Mucosa of gallbladder (tissue), 1 donor: ENCODE measurements around the gene SIAH2. TPM values are rescaled to one million over a fixed set of nuclear protein-coding genes. Genes with fewer than 3 reads are reported as not detected.
A peak's percentile ranks its signal among the peaks of the same experiment; 100 is the strongest.

ENCODE experiments used
- DNase-seq: peaks from one replicate; pipeline ENCODE4 v3.0.0-alpha.2; 2020; ENCODE audit warnings: low spot score
- total RNA-seq: library from RNA; stranded (reverse); gene quantifications from one replicate; pipeline ENCODE4 v1.2.1, GENCODE V29; 2021
- donor health status: DM: no; HTN: no; CAD: no.

SIAH2 gene
- total RNA-seq, 1 donor from 2014 or later, result 33.7 TPM

DNA sequence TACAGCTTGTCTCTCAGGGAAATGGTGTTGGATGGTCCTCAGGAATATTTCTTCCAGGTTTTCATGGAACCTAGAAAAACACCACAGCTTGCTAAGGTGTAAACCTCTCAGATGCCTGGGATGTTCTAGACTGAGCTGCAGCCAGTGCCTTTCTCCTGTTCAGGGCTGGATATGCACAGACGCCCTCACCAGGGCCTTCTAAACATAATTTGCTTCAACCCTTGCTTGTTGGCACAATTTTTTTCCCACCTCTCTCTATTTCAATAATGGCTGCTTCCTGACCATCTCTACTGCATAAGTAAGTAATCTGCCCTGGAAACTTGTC is 28.2 kb downstream of the SIAH2 start:
- no peak for DNase-seq

- DNase-seq, result no peak
Observed at GRCh38 chr3:150733936-150734794, 28.8 kb downstream of the SIAH2 start.

GRCh38 chr3:150733373-150733935 is 29.5 kb downstream of the SIAH2 start:
- no peak for DNase-seq

- DNase-seq, result no peak
Observed at GRCh38 chr3:150729682-150730360, 33.1 kb downstream of the SIAH2 start.

- DNase-seq, result no peak
Observed at GRCh38 chr3:150727653-150728502, 35.1 kb downstream of the SIAH2 start.

GRCh38 chr3:150725548-150725947 is 37.4 kb downstream of the SIAH2 start:
- peak; percentile 50 for DNase-seq

DNA sequence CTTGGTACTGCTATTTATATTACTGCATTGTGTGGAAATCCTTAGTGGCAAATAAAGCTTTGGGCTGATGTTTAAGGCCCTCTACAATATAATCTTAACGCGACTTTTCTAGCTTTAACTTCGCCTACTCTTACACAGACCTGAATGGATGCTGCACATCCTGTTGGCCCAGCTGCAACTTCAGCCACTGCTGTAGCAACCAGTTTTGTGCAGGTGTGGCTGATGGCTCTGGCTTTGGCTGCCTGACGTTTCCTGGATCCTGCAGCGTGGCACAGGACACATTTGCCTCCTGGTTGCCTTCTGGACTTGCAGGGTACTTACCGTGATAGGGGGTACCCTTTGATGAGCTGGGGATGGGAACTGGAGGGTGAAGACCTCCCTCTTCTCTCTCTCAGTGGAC is 39.0 kb downstream of the SIAH2 start:
- no peak for DNase-seq

DNA sequence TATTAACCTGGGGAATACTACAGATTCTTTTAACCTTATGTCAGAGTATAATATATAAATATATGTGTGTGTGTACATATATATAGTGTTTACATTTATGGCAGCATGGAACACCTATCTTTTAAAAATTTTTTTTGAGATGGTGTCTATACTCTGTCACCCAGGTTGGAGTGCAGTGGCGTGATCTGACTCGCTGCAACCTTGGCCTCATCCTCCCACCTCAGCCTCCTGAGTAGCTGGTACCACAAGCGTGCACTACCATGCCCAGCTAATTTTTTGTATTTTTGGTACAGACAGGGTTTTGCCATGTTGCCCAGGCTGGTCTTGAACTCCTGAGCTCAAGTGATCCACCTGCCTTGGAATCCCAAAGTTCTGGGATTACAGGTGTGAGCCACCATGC is 40.7 kb downstream of the SIAH2 start:
- DNase-seq, result no peak

GRCh38 chr3:150721285-150722130 is 41.5 kb downstream of the SIAH2 start:
- DNase-seq, result no peak

DNA sequence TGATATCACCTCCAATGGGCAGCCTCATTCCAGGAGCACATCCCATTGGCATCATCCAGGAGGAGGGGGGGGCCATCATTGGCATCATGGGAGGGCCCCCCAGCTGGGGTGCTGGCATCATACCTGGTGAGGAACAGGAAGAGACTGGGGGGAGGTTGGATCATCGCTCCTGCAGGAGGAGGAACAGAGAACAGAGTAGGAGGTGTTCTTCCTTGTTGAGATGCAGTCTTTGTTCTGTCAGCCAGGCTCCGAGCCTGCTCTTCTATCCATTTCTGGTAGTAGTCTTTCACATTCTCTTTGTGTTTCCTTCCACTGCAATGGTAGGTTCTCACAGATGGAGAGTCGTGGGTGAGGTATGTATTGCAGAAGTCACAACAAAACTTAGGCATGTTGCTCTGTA is 42.5 kb downstream of the SIAH2 start:
- DNase-seq, result no peak

GRCh38 chr3:150710097-150710496 is 52.9 kb downstream of the SIAH2 start:
- DNase-seq, result no peak

DNA sequence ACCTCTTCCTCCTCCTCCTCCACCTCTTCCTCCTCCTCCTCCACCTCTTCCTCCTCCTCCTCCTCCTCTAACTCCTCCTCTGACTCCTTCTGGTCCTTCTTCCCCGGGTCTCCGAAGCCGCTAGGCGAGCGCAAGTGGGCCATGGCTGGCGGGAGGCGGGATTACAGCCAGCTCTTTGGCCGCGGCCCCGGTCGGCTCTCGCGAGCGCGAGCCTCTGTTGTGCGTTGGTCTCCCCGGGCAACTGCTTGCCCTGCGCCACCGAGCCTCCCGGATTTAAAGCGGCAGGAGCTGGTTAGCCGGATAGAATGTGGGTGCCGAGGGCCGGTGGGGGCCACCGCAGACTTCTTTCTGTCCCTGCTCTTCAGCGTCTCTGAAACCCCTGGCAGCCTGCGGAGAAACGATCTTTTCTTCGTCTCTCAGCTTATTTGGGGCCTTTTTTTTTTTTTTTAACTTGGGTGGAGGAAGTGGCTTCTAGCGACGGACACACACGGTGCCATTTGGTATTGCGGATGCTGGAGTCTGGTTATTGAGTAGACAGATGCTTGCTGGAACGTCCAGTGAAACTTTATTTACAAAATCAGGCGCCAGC is 59.1 kb downstream of the SIAH2 start, which contains the start of gene ERICH6:
Gene ERICH6 (minus strand): TSS at position 165 of the 589 bp plus-strand sequence. CDS start 22 bp downstream, at position 143.
- peak; percentile 92 for DNase-seq

DNA sequence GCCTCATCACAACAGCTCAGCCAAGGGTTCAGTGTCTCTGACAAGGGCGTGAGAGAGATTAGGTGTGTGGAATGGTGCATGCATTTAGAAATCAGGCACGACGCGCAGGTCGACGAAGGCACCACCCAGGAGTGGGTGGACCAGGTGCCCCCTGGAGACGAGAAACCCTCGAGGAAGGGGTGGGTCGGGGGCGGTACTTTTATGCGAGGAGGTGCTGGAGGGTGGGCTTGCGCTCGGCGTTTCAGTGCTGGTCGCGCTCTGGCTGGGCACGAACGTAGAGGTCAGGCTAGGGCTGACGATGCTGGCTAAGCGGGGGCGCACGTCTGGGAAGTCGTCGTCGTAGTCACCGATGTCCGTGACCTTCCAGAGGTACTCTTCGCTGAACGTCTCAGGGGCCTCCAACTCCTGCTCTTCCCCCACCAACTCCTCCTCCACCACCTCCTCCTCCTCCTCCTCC is 59.6 kb downstream of the SIAH2 start:
- no peak for DNase-seq

DNA sequence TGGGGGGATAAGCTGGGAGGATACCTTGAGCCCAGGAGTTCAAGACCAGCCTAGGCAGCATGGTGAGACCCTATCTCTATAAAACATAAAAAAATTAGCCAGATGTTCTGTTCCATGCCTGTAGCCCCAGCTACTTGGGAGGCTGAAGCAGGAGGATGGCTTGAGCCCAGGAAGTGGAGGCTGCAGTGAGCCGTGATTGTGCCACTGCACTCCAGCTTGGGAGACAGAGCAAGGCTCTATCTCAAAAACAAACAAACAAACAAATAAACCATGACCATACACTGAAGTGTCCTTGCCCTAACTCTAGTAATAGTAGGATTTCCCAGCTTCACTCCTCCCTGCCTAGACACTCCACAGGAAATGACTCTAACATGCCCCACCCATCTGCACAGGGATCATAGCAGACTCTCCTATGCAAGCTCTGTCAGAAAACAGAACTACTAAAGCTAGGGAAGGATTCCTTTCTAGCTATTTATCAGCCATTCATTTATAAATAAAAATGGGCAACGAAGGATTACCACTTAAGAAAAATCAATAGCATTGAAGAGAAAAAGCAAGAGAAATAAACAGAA is 63.8 kb downstream of the SIAH2 start:
- DNase-seq, result no peak

GRCh38 chr3:150697646-150698045 is 65.3 kb downstream of the SIAH2 start:
- no peak for DNase-seq

GRCh38 chr3:150691414-150692040 is 71.4 kb downstream of the SIAH2 start:
- DNase-seq, result no peak
